Measurements from ENCODE around the gene DNAJB12.
A peak's percentile ranks its signal among the peaks of the same experiment; 100 is the strongest.
"Not testable (repeated sequence)": the region's sequence is repeated elsewhere in the genome, so short reads cannot be mapped to it uniquely, and the experiment has no call there.

DNAJB12 gene

DNA sequence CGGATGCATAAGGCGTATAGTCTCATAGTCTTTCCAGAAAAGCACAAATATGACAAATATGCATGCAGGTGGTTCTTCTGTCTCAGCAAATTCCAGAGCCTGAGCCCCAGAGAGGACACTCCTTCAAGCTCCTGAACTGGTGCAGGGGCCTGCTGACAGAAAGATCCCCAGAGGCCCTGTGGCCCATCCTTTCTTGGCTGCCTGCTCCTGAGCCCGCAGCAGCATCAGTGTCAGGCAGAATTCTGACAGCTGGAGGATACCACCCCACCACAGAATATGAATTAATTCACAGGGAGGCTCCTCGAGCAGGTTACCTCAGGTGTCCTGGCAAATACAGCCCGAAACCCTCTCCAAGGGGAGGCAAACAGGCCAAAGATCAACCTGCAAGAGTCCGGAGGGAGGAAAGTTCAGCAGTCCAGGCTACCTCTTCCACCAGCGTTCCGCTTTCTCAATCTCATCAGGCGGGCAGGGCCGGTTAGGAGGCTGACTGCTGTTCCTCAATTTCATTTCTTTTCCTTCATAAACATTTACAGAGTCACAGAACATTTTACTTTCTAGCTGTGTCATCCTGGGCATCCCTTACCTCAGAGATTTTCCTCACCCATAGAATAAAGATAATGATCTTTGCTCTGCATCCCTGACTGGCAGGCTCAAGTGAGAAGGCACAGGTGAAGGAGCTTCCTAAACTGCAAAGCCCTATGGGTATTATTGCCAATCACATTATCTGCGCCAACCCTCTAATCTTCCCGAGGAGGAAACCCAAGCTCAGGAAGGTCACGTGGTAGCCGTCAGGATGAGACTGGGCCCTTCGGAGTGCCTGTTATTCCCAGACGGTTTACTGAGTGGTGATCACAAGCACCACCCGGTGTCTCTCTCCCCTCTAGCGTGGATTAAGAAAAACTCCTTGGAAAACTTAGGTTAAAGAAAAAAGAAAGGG is 1.4 kb downstream of the DNAJB12 start:
- no peak for DNase-seq

GRCh38 chr10:72351479-72351878 is 3.2 kb downstream of the DNAJB12 start:
- no peak for DNase-seq

GRCh38 chr10:72349438-72349837 is 5.3 kb downstream of the DNAJB12 start:
- no peak for DNase-seq

- DNase-seq, result no peak
These were observed 6.4 kb downstream of the DNAJB12 start for GRCh38 chr10:72348282-72348681.

- not testable (repeated sequence) for DNase-seq
These were observed 8.6 kb downstream of the DNAJB12 start for GRCh38 chr10:72346117-72346516.

DNA sequence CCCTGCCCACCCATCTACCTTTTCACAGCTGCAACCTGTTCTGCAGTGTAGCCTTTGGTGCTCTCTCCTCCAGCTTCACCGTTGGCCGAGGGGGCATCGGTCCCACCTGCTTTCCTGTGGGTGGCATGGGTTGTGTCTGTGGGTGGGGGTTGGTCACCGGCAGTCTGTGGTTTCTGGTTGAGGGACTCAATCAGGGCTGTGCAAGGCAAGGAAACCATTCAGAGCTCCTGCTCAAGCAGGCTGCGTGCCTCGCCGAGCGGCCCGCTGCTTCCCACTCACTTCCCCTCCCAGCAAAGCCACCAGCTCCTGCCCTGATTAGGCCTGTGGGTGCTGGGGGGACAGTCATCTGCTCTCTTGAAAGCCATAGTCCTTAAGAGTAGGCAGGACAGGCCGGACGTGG is 9.8 kb downstream of the DNAJB12 start:
- no peak for DNase-seq

DNA sequence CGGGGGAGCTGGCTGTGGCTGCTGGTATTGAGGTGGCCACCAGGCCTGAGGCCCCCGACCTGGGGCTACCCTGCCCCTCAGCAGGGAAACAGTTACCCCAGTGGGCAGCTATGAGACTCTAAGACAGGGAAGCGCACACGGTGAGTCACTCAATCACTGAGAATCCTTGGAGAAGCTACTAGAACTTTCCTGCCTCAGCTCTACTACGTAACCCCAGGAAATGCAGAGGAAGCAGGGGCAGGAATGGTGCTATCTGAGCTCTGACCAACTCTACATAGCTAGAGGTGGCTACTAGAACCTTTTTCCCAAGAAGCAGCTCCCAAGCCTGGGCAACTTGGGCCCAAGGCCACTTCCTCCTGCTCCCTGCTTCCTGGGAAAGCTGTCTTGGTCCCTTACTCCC is 11.8 kb downstream of the DNAJB12 start:
- DNase-seq, result no peak

DNA sequence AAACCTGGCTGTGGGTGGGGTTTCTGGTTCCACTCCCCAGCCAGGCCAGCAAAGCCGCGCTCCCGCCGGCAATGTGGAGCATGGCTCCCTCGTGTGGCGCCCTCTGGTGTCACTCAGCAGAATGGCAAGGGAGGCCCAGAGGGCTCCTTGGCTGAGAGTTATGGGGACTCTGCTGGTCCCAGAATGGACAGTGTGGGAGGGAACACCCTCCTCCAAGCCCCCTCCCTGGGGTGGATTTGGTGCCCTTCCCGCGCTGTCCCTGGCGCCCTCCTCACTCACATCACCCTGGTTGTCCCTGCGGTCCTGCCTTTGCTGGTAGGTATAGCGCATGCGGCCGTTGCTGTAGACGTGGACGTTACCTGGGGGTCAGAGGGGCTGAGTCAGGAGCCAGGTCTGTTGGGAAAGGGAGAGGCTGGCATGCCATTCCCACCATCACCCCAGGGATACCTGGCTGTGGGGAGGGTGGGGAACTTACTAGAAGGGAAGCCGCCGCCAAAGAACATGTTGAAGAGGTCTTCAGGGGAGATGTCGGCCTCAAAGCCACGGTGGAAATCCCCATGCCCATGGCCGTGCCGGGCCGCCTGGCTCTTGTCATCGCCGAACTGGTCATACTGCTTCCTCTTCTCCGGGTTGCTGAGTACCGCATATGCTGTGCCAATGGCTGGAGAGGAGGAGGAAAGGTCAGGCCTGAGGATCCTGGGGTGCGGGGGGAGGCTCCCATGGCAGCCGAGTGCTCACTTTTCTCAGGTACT is 14.0 kb downstream of the DNAJB12 start:
- peak; percentile 85 for DNase-seq

DNA sequence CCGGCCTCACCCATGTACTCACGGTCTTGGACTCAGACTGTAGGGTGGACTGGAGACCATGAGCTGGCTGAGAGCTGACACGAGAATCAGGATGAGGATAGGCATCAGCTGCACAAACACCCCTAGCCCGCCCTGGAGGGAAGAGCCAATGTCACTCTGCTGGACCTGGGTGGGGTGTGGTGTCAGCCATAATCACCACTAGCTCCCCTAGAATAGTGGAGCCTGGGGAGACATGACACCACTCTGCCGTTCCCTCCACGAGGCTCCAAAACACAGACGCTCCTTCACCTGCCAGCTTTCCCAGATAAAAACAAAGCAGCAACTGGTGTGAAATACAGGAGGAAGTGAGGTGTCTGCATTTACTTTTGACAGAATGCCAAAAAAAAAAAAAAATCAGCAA is 16.5 kb downstream of the DNAJB12 start:
- DNase-seq, result no peak

DNA sequence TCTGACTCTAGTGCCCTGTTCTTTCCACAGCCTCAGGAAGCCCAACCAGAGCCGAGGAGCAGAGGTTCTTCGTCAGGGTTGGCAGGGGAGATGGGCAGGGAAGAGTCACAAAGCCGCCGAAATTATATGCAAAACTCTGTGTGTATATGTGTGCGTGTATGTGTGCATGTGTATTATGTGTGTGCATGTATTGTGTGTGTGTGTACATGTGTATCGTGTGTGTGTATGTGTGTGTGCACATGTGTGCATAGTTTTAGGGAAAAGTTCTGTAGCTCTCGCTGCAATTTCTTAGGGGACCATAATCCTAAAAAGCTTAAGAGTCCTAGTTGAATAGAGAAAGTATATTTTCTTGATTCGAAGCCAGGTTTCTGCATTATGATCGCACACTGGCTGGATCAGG is 17.0 kb downstream of the DNAJB12 start:
- DNase-seq, result no peak

GRCh38 chr10:72337039-72337629 is 17.6 kb downstream of the DNAJB12 start:
- peak; percentile 77 for DNase-seq

GRCh38 chr10:72336259-72337038 is 18.3 kb downstream of the DNAJB12 start:
- no peak for DNase-seq

DNA sequence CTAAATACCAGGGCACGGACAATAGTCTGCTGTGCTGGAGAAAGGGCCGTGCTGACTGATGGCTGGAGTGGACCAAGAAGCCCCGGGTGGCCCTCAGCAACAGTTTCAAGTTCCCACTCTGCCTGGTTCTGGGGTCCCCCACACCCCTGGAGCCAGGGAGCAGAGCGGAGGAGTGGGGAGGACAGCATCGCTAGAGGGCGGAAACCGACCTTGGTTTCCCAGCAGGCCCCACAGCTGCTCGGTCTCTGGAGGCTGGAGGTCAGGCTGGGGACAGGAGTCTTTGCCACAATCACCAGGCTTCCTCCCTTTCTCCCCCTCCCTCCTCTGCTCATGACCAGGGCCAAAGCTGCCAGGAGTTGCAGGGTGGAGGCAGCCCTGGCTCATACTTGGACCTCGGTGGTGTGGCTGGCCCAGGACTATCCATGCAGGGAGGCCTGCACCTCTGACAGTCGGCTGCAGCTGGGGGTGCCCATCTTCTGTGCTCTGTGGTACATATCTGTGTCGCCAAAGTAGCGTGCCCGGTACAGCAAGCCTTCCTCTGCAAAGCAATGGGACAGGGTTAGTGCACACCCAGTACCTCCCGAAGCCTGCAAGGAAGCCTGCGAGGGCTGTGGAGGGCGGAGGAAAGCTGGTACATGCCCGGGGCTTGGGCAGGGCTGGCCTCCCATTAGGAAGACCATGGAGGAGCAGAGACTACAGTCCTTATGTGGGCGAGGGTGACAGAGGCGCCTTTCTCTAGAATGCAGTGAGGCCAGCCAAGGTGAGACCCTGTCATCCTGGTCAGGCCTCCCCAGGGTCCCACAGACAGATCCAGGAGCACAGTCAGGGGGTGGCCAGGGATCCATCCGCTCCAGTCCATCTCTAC is 19.1 kb downstream of the DNAJB12 start:
- DNase-seq, result peak; percentile 61

DNA sequence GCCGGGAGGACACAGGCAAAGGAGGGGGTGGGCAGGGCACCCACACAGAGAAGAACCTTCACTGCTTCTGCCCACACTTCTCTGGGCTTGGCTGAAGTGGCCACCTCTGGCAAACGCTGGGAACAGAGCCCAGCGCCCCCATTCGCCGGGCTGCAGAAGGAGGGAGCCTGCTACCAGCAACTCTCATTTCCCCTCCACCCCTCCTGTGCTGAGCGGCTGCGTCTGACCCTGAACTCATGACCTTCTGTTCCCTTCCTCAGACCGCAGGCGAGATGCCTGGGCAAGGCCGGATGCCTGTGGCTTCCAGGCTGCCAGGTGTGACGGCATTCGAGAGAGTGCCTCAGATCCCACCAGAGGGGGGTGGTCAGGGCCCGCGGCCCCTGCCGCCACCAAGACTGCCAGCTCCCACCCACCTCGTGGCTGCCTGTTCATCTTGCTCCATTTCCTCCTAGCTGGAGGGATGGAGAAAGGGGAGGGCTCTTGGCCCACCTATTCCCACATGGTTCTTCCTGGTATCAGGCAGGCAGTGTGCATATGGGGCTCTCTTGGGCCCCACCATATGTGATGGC is 19.8 kb downstream of the DNAJB12 start:
- peak; percentile 89 for DNase-seq

- DNase-seq, result no peak
These were observed 20.4 kb downstream of the DNAJB12 start for GRCh38 chr10:72334196-72334824.

- peak; percentile 57 for DNase-seq
These were observed 21.4 kb downstream of the DNAJB12 start for GRCh38 chr10:72333112-72334015.

GRCh38 chr10:72332423-72333111 is 22.2 kb downstream of the DNAJB12 start:
- no peak for DNase-seq

- DNase-seq, result peak; percentile 95
These were observed 22.9 kb downstream of the DNAJB12 start for GRCh38 chr10:72331575-72332422.
